H9 (cell line): ENCODE data around the gene MAPK8. TPM values are rescaled to one million over a fixed set of nuclear protein-coding genes. Genes with fewer than 3 reads are reported as not detected.

Source experiments
- DNase-seq: peaks from one replicate; pipeline ENCODE4 v3.0.0-alpha.2; 2017
- H2AFZ ChIP-seq: one replicate; pipeline ENCODE4 v1.6.1; 2013; ENCODE audit warnings: mild to moderate bottlenecking, low read length, control low read depth, moderate library complexity
- H2AK5ac ChIP-seq: 2 replicates; pipeline ENCODE4 v1.6.1; 2013; ENCODE audit warnings: low read length, control low read depth, mixed read lengths; ENCODE audit not compliant: insufficient read length
- H2BK120ac ChIP-seq: one replicate; pipeline ENCODE4 v1.6.1; 2013; ENCODE audit warnings: low read depth, mild to moderate bottlenecking, low read length, control low read depth, inconsistent platforms; ENCODE audit not compliant: poor library complexity, severe bottlenecking
- H2BK12ac ChIP-seq: 2 replicates; pipeline ENCODE4 v1.6.1; 2013; ENCODE audit warnings: low read length, control low read depth, mixed read lengths, low read depth; ENCODE audit not compliant: insufficient read length
- H2BK15ac ChIP-seq: 2 replicates; pipeline ENCODE4 v1.6.1; 2013; ENCODE audit warnings: low read depth, low read length, control low read depth
- H2BK20ac ChIP-seq: one replicate; pipeline ENCODE4 v1.6.1; 2013; ENCODE audit warnings: low read depth, mild to moderate bottlenecking, low read length, control low read depth, inconsistent platforms; ENCODE audit not compliant: poor library complexity, severe bottlenecking
- H2BK5ac ChIP-seq: 2 replicates; pipeline ENCODE4 v1.6.1; 2013; ENCODE audit warnings: low read length, control low read depth, mixed read lengths; ENCODE audit not compliant: insufficient read length
- H3K14ac ChIP-seq: 2 replicates; pipeline ENCODE4 v1.6.1; 2013; ENCODE audit warnings: low read length, control low read depth; ENCODE audit not compliant: insufficient read depth
- H3K18ac ChIP-seq: 2 replicates; pipeline ENCODE4 v1.6.1; 2013; ENCODE audit warnings: low read depth, mild to moderate bottlenecking, mixed read lengths, low read length, control low read depth; ENCODE audit not compliant: insufficient read length
- H3K23ac ChIP-seq: 2 replicates; pipeline ENCODE4 v1.6.1; 2013; ENCODE audit warnings: low read length, control low read depth, mixed read lengths, low read depth; ENCODE audit not compliant: insufficient read length
- H3K23me2 ChIP-seq: 2 replicates; pipeline ENCODE4 v1.6.1; 2013; ENCODE audit warnings: low read depth, mild to moderate bottlenecking, mixed read lengths, low read length, control low read depth; ENCODE audit not compliant: insufficient read length, poor library complexity, severe bottlenecking
- H3K27ac ChIP-seq: 2 replicates; pipeline ENCODE4 v1.5.1; 2013; ENCODE audit warnings: low read length, control low read depth, mixed read lengths, low read depth; ENCODE audit not compliant: insufficient read length
- H3K27me3 ChIP-seq: 2 replicates; pipeline ENCODE4 v1.6.1; 2013; ENCODE audit warnings: low read length, control low read depth, inconsistent platforms; ENCODE audit not compliant: insufficient read depth
- H3K4ac ChIP-seq: 2 replicates; pipeline ENCODE4 v1.6.1; 2013; ENCODE audit warnings: low read depth, mild to moderate bottlenecking, control low read depth, inconsistent platforms, low read length, moderate library complexity
- H3K4me1 ChIP-seq: 2 replicates; pipeline ENCODE4 v1.6.1; 2013; ENCODE audit warnings: low read length, control low read depth, inconsistent platforms; ENCODE audit not compliant: insufficient read depth
- H3K4me2 ChIP-seq: 2 replicates; pipeline ENCODE4 v1.6.1; 2013; ENCODE audit warnings: low read length, control low read depth, mixed read lengths; ENCODE audit not compliant: insufficient read length, insufficient read depth
- H3K56ac ChIP-seq: 2 replicates; pipeline ENCODE4 v1.6.1; 2013; ENCODE audit warnings: low read depth, mild to moderate bottlenecking, mixed read lengths, low read length, control low read depth; ENCODE audit not compliant: insufficient read length
- H3K79me1 ChIP-seq: 2 replicates; pipeline ENCODE4 v1.6.1; 2013; ENCODE audit warnings: low read depth, mild to moderate bottlenecking, moderate library complexity, low read length, control low read depth, inconsistent platforms; ENCODE audit not compliant: insufficient read depth, poor library complexity, severe bottlenecking
- H3K79me2 ChIP-seq: 2 replicates; pipeline ENCODE4 v1.6.1; 2013; ENCODE audit warnings: low read length, control low read depth, inconsistent platforms; ENCODE audit not compliant: insufficient read depth
- H3K9ac ChIP-seq: 2 replicates; pipeline ENCODE4 v1.6.1; 2013; ENCODE audit warnings: low read length, control low read depth, mixed read lengths; ENCODE audit not compliant: insufficient read length; ENCODE audit errors: extremely low read depth
- H3K9me3 ChIP-seq: one replicate; pipeline ENCODE4 v1.6.1; 2013; ENCODE audit warnings: low read depth, low read length, inconsistent platforms; ENCODE audit not compliant: control insufficient read depth
- H3T11ph ChIP-seq: one replicate; pipeline ENCODE4 v1.6.1; 2013; ENCODE audit warnings: mild to moderate bottlenecking, low read length, control low read depth, inconsistent platforms
- H4K20me1 ChIP-seq: one replicate; pipeline ENCODE4 v1.6.1; 2013; ENCODE audit not compliant: control insufficient read depth, insufficient read length, insufficient read depth
- H4K5ac ChIP-seq: 2 replicates; pipeline ENCODE4 v1.6.1; 2013; ENCODE audit warnings: low read depth, mild to moderate bottlenecking, mixed read lengths, low read length, control low read depth; ENCODE audit not compliant: insufficient read length
- H4K8ac ChIP-seq: replicated peaks from 2 replicates; pipeline ENCODE4 v1.6.1; 2013; ENCODE audit warnings: low read length, control low read depth, mixed read lengths, low read depth; ENCODE audit not compliant: insufficient read length
- H4K91ac ChIP-seq: 2 replicates; pipeline ENCODE4 v1.6.1; 2013; ENCODE audit warnings: low read depth, mild to moderate bottlenecking, moderate library complexity, mixed read lengths, low read length, control low read depth; ENCODE audit not compliant: insufficient read length
- H3K27ac Mint-ChIP-seq, 3 experiments: 2 replicates in 2 of 3; 3 replicates in 1 of 3; pipeline ENCODE4 v1.8.0; 2020 to 2021; ENCODE audit warnings: mixed read lengths in 3 of 3, mild to moderate bottlenecking in 1 of 3, moderate library complexity in 1 of 3
- H3K27me3 Mint-ChIP-seq: 2 replicates; pipeline ENCODE4 v1.8.0; 2021; ENCODE audit warnings: low read depth, mild to moderate bottlenecking, moderate library complexity, mixed read lengths
- H3K36me3 Mint-ChIP-seq, 3 experiments: 2 replicates in 2 of 3; 3 replicates in 1 of 3; pipeline ENCODE4 v1.8.0; 2020 to 2021; ENCODE audit warnings: low read depth in 3 of 3, mixed read lengths in 3 of 3; ENCODE audit not compliant: insufficient read depth in 1 of 3
- H3K4me1 Mint-ChIP-seq, 2 experiments: 2 replicates each; pipeline ENCODE4 v1.8.0; 2020; ENCODE audit warnings: mixed read lengths in 2 of 2
- H3K4me3 Mint-ChIP-seq, 2 experiments: 2 replicates in 1 of 2; 3 replicates in 1 of 2; pipeline ENCODE4 v1.8.0; 2020 to 2021; ENCODE audit warnings: mild to moderate bottlenecking in 2 of 2, mixed read lengths in 2 of 2, moderate library complexity in 1 of 2
- H3K9me3 Mint-ChIP-seq, 2 experiments: 2 replicates in 1 of 2; 3 replicates in 1 of 2; pipeline ENCODE4 v1.8.0; 2020; ENCODE audit warnings: mild to moderate bottlenecking in 2 of 2, mixed read lengths in 2 of 2, moderate library complexity in 1 of 2
- WGBS: extraction: QIAGEN DNeasy Blood & Tissue Kit; methylation state at CpG from one replicate; pipeline ENCODE4 v1.1.7; 2013; ENCODE audit warnings: missing lambda C conversion rate, low lambda C conversion rate, mixed read lengths; ENCODE audit not compliant: insufficient read length; ENCODE audit errors: extremely low coverage; 5-methylcytosine and 5-hydroxymethylcytosine counted together
- total RNA-seq: library from RNA; stranded (reverse); gene quantifications from 2 replicates; pipeline ENCODE4 v1.2.1, GENCODE V29; 2021
- TF ChIP-seq, protein P1 (sequence below): fragments of 200-600 bp; sonication (generic); conservative IDR thresholded peaks from 3 replicates; pipeline ENCODE4 v1.8.0; 2021; ENCODE audit warnings: antibody characterized with exemption, mild to moderate bottlenecking

The MAPK8 gene
- total RNA-seq, 1 experiment from 2014 or later = 52.0 TPM

DNA sequence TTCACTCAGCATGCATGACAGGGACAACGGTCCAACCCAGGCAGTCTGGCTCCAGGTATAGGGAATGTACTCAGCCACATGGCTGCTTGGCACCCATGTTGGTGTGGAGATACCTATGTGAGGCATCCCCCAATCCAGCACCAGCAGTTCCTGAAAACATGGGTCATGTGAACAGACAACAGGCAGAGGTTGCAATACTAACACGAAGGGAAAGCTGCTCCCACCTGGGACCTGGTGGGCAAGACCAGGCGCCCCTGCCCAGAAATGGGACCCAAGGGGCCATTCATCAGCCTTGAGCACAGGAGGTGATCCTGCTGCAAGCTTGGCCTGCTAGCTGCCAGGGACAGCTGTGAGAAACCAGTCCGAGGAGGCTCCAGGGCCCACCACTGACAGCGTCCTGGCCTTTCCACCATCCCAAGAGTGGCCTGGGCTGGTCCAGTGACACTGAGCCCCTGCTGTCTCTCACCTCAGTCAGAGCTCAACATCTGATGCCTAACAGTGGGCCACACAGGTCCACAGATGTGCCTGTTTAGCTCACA is 156.1 kb downstream of the MAPK8 start:
- Mint-ChIP-seq H3K27me3 (no peaks in the 10 kb centered on the region), H3K4me1 (peaks cover 10 to 19% of the 10 kb centered on the region in 2 experiments; a peak in 3 of 4 replicates), H3K4me3 (no peak overlapping the region), H3K27ac (no peak overlapping the region), H3K36me3 (no peaks in the 10 kb centered on the region; a peak in 1 of 7 replicates), H3K9me3 (no peaks in the 10 kb centered on the region)
- H3K14ac ChIP-seq = no peak overlapping the region
- no peak overlapping the region for H2BK5ac ChIP-seq
- no peak overlapping the region for H4K8ac ChIP-seq
- H4K91ac ChIP-seq = no peak overlapping the region
- H3K79me2 ChIP-seq = no peaks in the 10 kb centered on the region
- H3K23ac ChIP-seq = no peak overlapping the region
- H3K23me2 ChIP-seq = no peaks in the 10 kb centered on the region
- H2AFZ ChIP-seq = no peak overlapping the region
- no peak overlapping the region for H3T11ph ChIP-seq
- DNase-seq = peak; percentile 13
- H3K79me1 ChIP-seq = no peaks in the 10 kb centered on the region
- no peak overlapping the region for H3K4me2 ChIP-seq
- no peak overlapping the region for H2AK5ac ChIP-seq
- H2BK120ac ChIP-seq = no peak overlapping the region
- H2BK12ac ChIP-seq = no peak overlapping the region
- no peak overlapping the region for H2BK15ac ChIP-seq
- no peaks in the 10 kb centered on the region for H3K9me3 ChIP-seq
- no peak overlapping the region for H3K18ac ChIP-seq
- no CpG with 5 or more reads among the region's 5 CpGs for WGBS
- H4K20me1 ChIP-seq = no peaks in the 10 kb centered on the region
- H3K56ac ChIP-seq = no peak overlapping the region
- no peaks in the 10 kb centered on the region; the same call in 1 of the 2 replicates for H3K27me3 ChIP-seq
- H3K4ac ChIP-seq = no peak overlapping the region
- no peak overlapping the region for H3K9ac ChIP-seq
- TF ChIP-seq, protein P1, sequence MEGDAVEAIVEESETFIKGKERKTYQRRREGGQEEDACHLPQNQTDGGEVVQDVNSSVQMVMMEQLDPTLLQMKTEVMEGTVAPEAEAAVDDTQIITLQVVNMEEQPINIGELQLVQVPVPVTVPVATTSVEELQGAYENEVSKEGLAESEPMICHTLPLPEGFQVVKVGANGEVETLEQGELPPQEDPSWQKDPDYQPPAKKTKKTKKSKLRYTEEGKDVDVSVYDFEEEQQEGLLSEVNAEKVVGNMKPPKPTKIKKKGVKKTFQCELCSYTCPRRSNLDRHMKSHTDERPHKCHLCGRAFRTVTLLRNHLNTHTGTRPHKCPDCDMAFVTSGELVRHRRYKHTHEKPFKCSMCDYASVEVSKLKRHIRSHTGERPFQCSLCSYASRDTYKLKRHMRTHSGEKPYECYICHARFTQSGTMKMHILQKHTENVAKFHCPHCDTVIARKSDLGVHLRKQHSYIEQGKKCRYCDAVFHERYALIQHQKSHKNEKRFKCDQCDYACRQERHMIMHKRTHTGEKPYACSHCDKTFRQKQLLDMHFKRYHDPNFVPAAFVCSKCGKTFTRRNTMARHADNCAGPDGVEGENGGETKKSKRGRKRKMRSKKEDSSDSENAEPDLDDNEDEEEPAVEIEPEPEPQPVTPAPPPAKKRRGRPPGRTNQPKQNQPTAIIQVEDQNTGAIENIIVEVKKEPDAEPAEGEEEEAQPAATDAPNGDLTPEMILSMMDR = no peak
- no peak overlapping the region for H3K27ac ChIP-seq
- H3K4me1 ChIP-seq = no peaks in the 10 kb centered on the region
- no peak overlapping the region for H2BK20ac ChIP-seq
- H4K5ac ChIP-seq = no peak overlapping the region
